Type B pancreatic cell (in vitro differentiated cells): Measurements from ENCODE around the gene LRRC25. TPM values are rescaled to one million over a fixed set of nuclear protein-coding genes. Genes with fewer than 3 reads are reported as not detected.

Experiments
- DNase-seq: peaks from one replicate; pipeline ENCODE4 v3.0.0; 2021; ENCODE audit warnings: mixed read lengths; ENCODE audit not compliant: unreplicated experiment; ENCODE audit errors: extremely low spot score
- H3K27ac Mint-ChIP-seq: 2 replicates; pipeline ENCODE4 v1.8.0; 2021; ENCODE audit warnings: mild to moderate bottlenecking, mixed read lengths
- H3K27me3 Mint-ChIP-seq: 2 replicates; pipeline ENCODE4 v1.8.0; 2021; ENCODE audit warnings: mixed read lengths
- H3K36me3 Mint-ChIP-seq: 2 replicates; pipeline ENCODE4 v1.8.0; 2021; ENCODE audit warnings: mixed read lengths
- H3K4me1 Mint-ChIP-seq: one replicate; pipeline ENCODE4 v1.8.0; 2021; ENCODE audit warnings: mixed read lengths; ENCODE audit not compliant: unreplicated experiment
- H3K4me3 Mint-ChIP-seq: 2 replicates; pipeline ENCODE4 v1.8.0; 2021; ENCODE audit warnings: mild to moderate bottlenecking, mixed read lengths
- H3K9me3 Mint-ChIP-seq: 2 replicates; pipeline ENCODE4 v1.8.0; 2021; ENCODE audit warnings: mixed read lengths
- long read RNA-seq: library from polyadenylated mRNA; unstranded; transcript quantifications from one replicate; pipeline ENCODE4 v2.0.0, GENCODE V29; 2020
- total RNA-seq: library from RNA; stranded (reverse); gene quantifications from 2 replicates; pipeline ENCODE4 v1.2.1, GENCODE V29; 2021; ENCODE audit warnings: low replicate concordance
- TF ChIP-seq, protein P1 (sequence below): fragments of 200-600 bp; sonication (generic); conservative IDR thresholded peaks from 2 replicates; pipeline ENCODE4 v1.5.0; 2021; ENCODE audit warnings: antibody characterized with exemption, mild to moderate bottlenecking

LRRC25 gene
- 0.19 TPM in 1 of 2 replicates, not detected in the other for total RNA-seq
- long read RNA-seq = 0 reads

DNA sequence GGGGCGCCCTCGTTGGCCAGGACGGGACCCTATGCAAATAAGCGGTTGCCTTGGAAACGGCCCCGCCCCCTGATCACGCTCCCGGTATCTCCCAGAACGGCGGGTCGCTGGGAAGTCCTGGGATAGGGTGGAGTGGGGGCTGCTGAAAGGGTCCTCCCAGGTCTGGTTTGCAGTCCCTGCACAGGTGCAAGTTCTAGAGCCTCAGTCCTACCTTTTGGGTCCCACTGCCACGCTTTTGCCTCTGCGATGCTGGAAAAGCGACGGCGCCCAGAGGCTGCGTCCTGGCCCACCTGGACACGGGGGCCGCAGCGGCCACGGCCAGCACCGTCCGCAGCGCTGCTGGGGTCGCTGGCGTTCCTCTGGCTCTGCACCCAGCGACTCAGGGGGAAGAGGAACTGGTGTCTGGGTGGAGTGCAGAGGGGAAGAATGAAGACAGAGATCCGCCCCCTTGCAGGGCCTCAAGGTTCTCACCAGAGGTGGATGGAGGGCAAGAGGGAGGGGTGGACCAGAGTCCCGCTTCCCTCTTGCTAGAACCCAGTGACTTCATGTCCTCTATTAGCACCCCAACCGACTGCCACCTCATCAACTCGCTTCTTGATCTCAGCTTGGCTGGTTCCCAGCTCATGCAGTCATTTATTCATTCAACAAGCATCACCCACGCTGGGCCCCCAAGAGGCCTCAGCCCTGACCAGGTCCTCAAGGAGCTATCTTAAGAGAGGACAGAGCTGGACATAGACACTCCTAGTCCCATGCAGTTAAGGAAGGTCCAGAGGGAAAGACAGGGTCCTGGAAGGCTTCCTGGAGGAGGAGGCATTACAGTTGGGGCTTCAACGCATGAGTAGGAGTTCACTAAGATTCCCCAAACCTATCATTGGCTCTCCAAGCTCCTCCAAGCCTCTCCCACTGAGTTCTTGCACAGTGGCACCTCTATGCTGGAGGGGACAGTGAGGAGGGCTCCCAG, at the start of gene LRRC25:
TSS of gene LRRC25 (minus strand) at position 381 of the 961 bp plus-strand sequence. CDS start 659 bp downstream, outside the sequence.
- no peaks in the 10 kb centered on the region for H3K9me3 Mint-ChIP-seq
- H3K4me1 Mint-ChIP-seq = peaks cover 9% of the 10 kb centered on the region
- no peaks in the 10 kb centered on the region for H3K27me3 Mint-ChIP-seq
- TF ChIP-seq, protein P1, sequence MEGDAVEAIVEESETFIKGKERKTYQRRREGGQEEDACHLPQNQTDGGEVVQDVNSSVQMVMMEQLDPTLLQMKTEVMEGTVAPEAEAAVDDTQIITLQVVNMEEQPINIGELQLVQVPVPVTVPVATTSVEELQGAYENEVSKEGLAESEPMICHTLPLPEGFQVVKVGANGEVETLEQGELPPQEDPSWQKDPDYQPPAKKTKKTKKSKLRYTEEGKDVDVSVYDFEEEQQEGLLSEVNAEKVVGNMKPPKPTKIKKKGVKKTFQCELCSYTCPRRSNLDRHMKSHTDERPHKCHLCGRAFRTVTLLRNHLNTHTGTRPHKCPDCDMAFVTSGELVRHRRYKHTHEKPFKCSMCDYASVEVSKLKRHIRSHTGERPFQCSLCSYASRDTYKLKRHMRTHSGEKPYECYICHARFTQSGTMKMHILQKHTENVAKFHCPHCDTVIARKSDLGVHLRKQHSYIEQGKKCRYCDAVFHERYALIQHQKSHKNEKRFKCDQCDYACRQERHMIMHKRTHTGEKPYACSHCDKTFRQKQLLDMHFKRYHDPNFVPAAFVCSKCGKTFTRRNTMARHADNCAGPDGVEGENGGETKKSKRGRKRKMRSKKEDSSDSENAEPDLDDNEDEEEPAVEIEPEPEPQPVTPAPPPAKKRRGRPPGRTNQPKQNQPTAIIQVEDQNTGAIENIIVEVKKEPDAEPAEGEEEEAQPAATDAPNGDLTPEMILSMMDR = no peak
- DNase-seq = no peak
- H3K27ac Mint-ChIP-seq = no peak within 1 kb of the TSS
- H3K36me3 Mint-ChIP-seq = no peaks in the 10 kb centered on the region
- H3K4me3 Mint-ChIP-seq = no peak within 1 kb of the TSS

DNA sequence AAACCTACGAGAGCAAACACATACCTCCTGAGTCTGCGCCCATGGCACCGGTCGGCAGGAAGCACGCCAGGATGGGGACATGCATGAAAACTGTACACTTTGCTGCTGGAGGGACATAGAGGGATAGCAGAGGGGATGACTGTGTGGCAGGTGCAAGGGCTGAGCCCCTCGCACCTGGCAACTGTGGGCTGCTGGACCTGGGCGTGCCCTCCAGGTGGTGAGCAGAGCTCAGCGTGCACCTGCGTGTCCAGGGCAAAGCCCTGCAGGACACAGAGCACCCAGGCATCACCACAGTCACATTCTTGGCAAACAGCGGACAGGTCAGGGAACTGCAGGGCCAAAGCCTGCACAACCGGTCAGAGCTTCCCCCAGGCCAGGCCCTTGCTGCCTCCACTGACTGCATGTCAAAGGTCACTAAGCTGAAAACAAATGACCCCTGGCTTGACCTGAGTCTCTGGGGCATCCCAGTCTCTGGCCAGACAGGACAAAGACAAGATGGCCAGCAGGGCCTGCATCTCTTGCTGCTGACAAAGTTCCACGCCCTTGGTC, 49.5 kb upstream of the LRRC25 start:
- no peak for DNase-seq
- peaks cover 5% of the 10 kb centered on the region for H3K36me3 Mint-ChIP-seq
- H3K9me3 Mint-ChIP-seq = no peaks in the 10 kb centered on the region
- H3K4me1 Mint-ChIP-seq = peaks cover 12% of the 10 kb centered on the region
- H3K4me3 Mint-ChIP-seq = no peak overlapping the region
- H3K27ac Mint-ChIP-seq = no peak overlapping the region
- H3K27me3 Mint-ChIP-seq = no peaks in the 10 kb centered on the region
- TF ChIP-seq, protein P1 = no peak

DNA sequence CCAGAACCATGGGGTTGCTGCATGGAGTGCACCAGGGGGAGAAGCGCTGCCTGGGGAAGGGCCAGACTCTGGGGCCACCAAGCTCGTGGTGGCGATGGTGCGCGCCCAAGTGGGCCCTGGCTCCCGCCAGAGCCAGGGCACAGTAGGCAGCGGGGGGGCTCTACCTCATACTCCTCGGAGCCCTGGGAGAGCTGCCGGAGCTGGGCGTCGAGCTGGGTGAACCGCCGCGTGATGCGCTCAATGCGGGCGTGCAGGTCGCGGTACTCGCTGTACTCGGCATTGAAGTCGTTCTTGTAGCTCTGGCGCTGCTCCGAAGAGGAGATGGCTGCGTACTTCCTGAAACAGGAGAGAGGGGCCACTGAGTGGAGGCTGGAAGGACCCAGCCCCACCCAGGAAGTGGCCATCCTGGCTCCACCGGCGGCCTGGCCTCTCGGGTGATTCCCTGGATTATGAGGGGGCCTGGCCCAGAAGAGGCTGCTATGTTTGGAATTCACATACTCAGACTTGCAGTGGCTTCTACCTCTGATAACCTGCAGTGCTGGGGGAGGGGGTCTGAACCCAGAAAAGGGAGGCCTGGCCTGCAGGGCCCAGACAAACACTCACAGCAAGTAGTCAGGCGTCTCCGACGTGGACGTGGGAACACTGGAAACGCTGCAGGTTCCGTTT, 48.9 kb upstream of the LRRC25 start:
- Mint-ChIP-seq H3K36me3 (peaks cover 5% of the 10 kb centered on the region), H3K4me1 (peaks cover 12% of the 10 kb centered on the region), H3K4me3 (no peak overlapping the region), H3K27me3 (no peaks in the 10 kb centered on the region), H3K9me3 (no peaks in the 10 kb centered on the region), H3K27ac (no peak overlapping the region)
- no peak for DNase-seq
- TF ChIP-seq, protein P1 = no peak

DNA sequence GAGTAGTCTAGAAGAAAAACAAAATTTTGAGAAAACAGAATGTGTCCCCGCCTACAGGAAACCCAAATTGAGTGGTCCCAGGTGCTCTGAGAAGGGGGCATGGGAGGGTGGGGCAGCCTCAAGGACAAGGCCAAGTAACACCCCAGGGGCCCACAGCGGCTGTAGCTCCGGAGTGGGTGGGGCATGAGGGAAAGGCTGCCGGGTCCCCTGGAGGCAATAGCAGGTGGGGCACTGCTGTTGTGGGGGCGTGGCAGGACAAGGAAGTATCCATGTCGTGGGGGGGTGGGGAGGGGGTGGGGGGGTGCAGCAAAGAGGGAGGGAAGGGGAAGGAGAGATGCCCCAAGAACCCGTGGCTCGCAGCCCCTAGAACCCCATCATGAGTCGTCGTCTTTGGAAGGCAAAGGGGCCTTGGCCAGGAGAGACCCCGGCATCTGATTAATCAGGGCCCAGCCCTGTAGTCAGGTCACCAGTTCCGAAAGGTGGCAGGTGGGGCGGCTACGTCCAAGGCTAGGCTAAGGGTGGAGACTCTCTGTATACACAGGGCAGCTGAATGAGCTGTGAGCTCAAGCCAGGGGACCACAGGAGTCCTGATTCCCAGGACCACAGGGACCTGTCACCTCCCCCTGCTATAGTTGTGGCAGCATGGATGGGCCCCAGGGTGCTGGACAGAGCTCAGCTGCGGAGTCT, 48.0 kb upstream of the LRRC25 start:
- Mint-ChIP-seq H3K27me3 (no peaks in the 10 kb centered on the region), H3K4me3 (no peak overlapping the region), H3K4me1 (peaks cover 9% of the 10 kb centered on the region), H3K36me3 (peaks cover 5% of the 10 kb centered on the region), H3K9me3 (no peaks in the 10 kb centered on the region), H3K27ac (no peak overlapping the region)
- TF ChIP-seq, protein P1 = no peak
- no peak for DNase-seq

DNA sequence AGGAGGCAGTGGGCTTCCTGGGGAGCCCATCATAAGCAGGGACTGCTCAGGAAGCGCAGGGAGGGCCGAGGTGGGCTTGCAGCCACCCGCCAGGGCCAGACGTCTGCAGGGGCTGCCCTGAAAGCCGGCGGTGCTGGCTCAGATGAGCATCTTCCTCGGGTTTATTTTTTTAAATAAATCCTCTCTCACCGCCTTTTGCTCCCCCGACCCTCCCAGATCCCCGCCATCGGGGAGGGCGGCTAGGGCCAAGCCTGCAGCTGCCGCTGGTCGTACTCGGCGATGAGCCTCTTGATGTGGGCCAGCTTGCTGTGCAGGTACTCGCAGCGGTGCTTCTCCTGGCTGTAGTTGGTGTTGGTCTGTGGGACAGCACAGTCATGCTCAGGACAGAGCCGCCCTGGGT, 47.1 kb upstream of the LRRC25 start:
- no peak for DNase-seq
- H3K36me3 Mint-ChIP-seq = peaks cover 5% of the 10 kb centered on the region
- H3K4me1 Mint-ChIP-seq = peaks cover 12% of the 10 kb centered on the region
- no peaks in the 10 kb centered on the region for H3K9me3 Mint-ChIP-seq
- TF ChIP-seq, protein P1 = no peak
- no peaks in the 10 kb centered on the region for H3K27me3 Mint-ChIP-seq
- H3K4me3 Mint-ChIP-seq = no peak overlapping the region
- H3K27ac Mint-ChIP-seq = no peak overlapping the region
